Vagina (tissue), 2 donors: ENCODE measurements around the gene MAPK7.

Experiments used
- POLR2A ChIP-seq, 2 donors: fragments of 450-650 bp; IDR thresholded peaks; one replicate each; pipeline ENCODE4 v1.6.1; 2017; ENCODE audit warnings: antibody characterized with exemption in 2 of 2, mild to moderate bottlenecking in 2 of 2, moderate library complexity in 2 of 2
- POLR2AphosphoS5 ChIP-seq, 2 donors: sonication (generic); formaldehyde crosslinking; IDR thresholded peaks; one replicate each; pipeline ENCODE4 v1.9.0; 2017; ENCODE audit warnings: antibody characterized with exemption in 2 of 2, mild to moderate bottlenecking in 2 of 2, low read depth in 1 of 2; ENCODE audit not compliant: insufficient read depth in 1 of 2
- TF ChIP-seq, protein P1 (sequence below), 3 experiments: fragments of 450-650 bp in 2 of 3; fragments of 200-600 bp in 1 of 3; sonication (generic) in 1 of 3; IDR thresholded peaks; one replicate each; pipeline ENCODE4 v1.5.1; 2017 to 2019; ENCODE audit warnings: antibody characterized with exemption in 3 of 3, mild to moderate bottlenecking in 2 of 3, moderate library complexity in 2 of 3

DNA sequence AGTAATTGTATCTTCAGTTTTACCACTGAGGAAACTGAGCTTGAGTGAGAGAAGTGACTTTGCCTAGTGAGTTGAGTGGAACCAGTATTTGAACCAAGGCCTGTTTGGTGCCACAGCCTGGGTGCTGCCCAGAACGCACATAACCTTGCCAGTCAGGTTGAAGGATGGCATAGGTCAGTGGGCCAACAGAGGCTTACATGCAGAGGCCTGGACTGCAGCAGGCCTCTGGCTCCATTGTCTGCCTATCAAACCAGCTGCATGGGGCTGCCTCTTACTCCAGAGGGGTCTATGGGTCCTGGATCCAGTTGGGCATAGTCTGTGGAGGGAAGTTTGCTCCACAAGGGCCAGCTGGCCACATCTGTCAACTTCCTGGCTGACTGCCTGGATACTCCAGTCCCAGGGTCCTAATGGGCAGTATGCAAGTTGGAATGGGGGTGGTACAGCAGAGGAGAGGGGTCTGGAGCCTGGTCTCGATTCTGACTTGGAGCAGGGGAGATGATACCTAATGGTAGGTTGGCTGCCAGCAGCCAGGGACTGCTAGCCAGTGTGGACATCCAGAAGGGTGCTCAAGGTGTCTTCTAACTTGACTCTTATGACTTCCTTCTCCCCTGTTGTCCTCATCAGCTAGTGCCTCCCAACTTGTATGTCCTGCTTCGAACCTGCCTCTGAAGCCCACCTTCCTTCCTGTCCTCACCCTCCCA is 21.6 kb downstream of the MAPK7 start:
- TF ChIP-seq, protein P1, sequence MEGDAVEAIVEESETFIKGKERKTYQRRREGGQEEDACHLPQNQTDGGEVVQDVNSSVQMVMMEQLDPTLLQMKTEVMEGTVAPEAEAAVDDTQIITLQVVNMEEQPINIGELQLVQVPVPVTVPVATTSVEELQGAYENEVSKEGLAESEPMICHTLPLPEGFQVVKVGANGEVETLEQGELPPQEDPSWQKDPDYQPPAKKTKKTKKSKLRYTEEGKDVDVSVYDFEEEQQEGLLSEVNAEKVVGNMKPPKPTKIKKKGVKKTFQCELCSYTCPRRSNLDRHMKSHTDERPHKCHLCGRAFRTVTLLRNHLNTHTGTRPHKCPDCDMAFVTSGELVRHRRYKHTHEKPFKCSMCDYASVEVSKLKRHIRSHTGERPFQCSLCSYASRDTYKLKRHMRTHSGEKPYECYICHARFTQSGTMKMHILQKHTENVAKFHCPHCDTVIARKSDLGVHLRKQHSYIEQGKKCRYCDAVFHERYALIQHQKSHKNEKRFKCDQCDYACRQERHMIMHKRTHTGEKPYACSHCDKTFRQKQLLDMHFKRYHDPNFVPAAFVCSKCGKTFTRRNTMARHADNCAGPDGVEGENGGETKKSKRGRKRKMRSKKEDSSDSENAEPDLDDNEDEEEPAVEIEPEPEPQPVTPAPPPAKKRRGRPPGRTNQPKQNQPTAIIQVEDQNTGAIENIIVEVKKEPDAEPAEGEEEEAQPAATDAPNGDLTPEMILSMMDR (IDR thresholded peaks at IDR 0.05) = no peak
- TF ChIP-seq POLR2A (IDR thresholded peaks at IDR 0.05) (no peak), POLR2AphosphoS5 (IDR thresholded peaks at IDR 0.05; ENCODE audit: insufficient read depth in 1 of 2, low read depth in 1 of 2) (no peak)
